GM12872 (cell line): ENCODE data around the gene RNH1.

Experiments used
- TF ChIP-seq, protein P1 (sequence below): IDR thresholded peaks from 3 replicates; pipeline ENCODE4 v1.5.1; 2011; ENCODE audit warnings: low read depth, mild to moderate bottlenecking, low read length, moderate library complexity; ENCODE audit not compliant: insufficient read depth

The RNH1 gene

DNA sequence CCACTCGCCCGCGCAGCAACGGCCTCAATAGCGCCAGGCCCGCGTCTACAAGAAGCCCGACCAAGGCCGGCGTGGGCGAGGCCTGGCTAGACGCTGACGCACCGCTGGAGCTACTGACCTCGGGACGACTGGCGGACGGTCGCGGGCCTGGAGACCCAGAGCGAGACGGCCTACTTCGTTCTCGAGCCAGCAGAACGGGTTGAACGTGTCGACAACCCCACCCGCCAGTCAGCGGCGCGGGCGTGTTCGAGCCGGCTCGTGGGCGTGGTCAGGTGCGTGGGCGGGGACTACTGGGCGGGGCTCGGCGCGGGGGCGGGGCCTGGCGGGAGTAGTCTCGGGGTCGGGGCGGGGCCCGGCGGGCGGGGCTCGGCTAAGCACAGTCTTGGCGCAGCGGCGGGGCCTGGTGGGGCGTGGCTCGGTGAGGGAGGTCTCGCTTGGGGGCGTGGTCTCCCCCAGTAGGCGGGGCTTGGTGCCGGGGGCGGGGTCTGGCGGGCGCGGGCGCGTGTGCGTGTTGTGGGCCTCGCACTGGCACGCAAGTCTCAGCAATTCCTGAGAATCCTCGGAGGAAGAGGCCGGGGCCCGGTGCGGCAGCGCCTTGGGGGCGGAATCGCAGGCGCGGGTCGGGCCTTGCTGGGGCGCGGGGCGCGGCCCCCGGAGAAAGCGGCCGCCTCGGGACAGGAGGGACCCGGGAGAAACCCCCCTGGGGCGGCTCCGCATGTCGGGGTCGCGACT, at the start of gene RNH1:
RNH1 (minus strand) TSS at position 248 of the 732 bp plus-strand sequence. CDS start 5,080 bp downstream, outside the sequence.
- TF ChIP-seq, protein P1, sequence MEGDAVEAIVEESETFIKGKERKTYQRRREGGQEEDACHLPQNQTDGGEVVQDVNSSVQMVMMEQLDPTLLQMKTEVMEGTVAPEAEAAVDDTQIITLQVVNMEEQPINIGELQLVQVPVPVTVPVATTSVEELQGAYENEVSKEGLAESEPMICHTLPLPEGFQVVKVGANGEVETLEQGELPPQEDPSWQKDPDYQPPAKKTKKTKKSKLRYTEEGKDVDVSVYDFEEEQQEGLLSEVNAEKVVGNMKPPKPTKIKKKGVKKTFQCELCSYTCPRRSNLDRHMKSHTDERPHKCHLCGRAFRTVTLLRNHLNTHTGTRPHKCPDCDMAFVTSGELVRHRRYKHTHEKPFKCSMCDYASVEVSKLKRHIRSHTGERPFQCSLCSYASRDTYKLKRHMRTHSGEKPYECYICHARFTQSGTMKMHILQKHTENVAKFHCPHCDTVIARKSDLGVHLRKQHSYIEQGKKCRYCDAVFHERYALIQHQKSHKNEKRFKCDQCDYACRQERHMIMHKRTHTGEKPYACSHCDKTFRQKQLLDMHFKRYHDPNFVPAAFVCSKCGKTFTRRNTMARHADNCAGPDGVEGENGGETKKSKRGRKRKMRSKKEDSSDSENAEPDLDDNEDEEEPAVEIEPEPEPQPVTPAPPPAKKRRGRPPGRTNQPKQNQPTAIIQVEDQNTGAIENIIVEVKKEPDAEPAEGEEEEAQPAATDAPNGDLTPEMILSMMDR: no peak

DNA sequence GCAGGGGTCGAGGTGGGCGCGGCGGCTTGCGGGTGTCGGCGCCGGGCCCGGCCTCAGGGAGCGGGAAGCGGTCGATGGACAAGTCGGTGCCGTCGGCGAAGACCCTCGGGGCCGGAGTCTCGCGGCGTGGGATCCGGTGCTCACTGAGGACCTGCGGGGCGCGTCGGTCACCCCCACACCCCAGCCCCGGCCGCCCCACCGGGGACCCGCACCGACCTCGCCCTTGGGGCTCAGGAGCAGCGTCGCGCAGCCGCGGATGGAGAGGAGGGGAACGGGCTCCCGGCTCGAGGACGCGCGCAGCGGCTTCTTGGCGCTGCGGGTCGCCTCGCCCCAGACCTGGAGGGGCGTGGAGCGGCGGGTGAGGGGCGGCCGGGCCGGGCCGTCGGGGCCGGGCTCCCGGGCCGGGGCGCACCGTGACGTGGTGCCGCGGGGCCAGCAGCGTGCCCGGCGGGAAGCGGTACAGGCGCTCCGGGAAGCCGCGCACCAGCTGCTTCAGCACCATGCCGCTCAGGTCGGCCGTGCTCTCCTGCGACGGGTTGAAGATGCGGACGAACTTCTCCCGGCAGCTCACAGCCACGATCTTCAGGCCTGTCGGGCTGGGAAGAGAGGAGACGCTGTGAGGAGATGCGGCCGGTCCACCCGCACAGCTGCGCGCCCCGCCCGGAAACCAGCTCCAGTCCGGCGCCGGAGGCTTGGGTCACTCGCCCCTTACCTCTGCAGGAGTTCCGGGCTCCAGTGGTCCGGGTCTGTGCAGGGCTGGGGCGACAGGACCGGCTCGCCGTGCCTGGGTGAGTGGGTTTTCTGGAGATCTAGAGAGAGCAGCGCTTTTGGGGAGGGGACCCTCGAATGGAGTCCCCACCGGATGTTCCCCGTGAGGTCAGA, 49.0 kb upstream of the RNH1 start:
- TF ChIP-seq, protein P1: no peak

- TF ChIP-seq, protein P1: no peak
These were observed 48.3 kb upstream of the RNH1 start for GRCh38 chr11:555227-555779.

- TF ChIP-seq, protein P1: peak; percentile 65
These were observed 47.6 kb upstream of the RNH1 start for GRCh38 chr11:554428-555226.

DNA sequence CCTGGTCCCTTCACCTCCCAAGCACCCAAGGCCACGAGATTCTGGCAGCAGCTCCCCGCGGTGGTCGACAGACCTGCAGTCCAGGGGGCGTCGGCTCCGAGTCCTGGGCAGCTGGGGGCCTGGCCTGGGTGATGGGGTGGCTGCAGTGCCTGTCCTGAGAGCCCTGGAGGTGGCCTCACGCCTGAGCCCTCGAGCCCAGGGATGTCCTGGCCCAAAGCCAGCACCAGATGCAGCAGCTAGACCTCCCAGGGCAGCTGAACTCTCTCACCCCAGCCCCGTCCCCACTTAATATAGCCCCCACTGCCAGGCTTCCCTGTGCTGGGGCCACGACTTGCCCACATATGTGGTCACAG, 46.9 kb upstream of the RNH1 start:
- TF ChIP-seq, protein P1: no peak

- TF ChIP-seq, protein P1: no peak
These were observed 46.3 kb upstream of the RNH1 start for GRCh38 chr11:553083-553987.
